ENCODE measurements around the gene RYR2.

GRCh38 chr1:237705462-237705861 is 663.5 kb downstream of the RYR2 start:
- no peak for TF ChIP-seq POLR2A (IDR thresholded peaks at IDR 0.05; ENCODE audit: low read depth, low read length)
- TF ChIP-seq POLR2AphosphoS5 (IDR thresholded peaks at IDR 0.05; ENCODE audit: low read depth, low read length): no peak
